ENCODE results near the gene DST.

The DST gene

DNA sequence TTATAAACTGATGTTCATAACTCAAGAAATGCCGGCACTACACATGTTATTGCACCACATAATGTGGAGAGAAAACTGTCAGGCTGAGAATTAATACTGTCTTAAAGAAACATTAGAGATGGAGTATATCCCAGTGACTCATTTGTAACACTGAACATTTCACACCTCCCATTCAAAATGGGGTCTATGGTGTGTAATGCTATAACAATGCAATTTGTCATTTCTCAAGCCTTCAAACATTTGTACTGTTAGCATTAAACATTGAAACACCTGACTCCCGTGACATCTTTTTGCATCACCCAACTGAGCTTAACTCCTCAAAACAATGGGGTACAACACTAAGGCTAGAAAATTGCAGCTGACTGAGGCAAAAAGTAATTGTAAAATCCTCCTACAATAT, 151.7 kb downstream of the DST start:
- DNase-seq (ENCODE audit: extremely low read depth in 1 of 2, low read depth in 1 of 2): no peak

DNA sequence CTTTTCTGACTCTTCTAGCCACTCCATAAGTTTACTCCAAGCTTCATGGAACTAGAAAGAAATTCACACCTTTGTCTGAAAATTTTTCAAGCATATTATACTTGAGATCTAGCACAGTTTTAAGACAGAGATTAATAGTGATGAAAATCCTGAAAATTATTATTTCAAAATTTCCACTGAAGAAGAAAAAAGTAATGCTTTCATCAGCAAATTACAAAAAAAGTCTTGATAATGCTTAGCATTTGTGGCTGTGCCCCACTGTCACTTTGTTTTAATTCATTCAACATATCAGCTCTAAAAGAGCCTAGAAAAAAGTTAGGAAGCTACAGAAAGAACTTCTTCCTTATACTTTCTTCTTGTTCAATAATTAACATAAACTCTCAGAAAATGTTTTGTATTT, 153.1 kb downstream of the DST start:
- DNase-seq (ENCODE audit: extremely low read depth in 1 of 2, low read depth in 1 of 2): no peak

DNA sequence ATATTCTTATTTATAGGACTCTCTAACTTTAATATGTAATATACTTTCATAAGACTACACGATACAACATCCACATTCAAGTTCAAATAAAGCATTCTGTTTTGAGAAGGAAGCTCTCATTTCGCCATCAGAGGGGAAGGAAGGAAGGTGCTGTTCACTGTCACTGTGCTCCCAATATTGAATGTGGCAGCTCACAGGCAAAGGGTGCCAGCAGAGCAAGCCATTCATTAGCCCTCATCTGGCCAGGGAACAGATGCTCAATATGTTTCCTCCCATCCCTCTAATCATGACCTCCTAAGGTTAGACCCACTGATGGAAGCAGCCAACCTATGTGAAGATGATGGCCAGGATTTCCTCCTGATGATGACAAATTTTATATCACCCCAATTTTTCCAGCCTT, 154.4 kb downstream of the DST start:
- DNase-seq (ENCODE audit: extremely low read depth in 1 of 2, low read depth in 1 of 2): no peak

DNA sequence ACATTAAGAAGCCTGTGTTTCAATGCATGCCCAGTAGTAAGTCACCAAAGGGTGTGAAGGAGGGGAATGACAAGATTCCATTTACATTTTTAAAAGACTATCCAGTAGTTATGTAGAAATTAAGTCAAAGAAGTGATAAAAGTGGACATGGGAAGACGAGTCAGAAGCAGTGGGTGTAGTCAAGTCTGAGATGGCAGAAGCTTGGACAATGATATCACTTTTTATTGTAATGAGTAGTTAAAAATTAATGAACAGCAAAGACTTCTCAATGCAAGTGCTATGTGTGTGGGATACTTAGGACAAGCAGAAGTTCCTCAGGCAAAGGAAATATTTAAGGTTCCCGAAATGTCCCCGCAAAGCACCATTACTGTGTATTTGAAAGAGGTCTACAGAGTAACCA, 156.0 kb downstream of the DST start:
- DNase-seq (ENCODE audit: extremely low read depth in 1 of 2, low read depth in 1 of 2): no peak

DNA sequence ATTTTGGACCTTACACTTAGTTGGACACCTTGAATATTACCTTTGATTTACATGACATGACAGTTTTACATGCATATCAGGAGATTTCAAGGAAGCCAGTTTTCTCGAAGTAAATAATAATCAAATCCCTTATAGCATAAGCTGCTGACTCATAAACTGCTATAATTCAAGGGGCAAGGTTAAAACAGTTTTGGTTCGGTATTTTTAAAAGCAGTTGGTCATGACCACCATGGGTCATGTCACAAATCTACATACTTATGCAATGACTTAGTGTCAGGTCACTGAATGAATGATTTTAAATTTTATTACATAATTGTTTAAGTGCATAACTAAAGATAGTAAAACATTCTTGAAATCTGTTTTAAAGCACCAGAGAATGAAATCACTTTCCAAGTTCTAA, 158.0 kb downstream of the DST start:
- no peak for DNase-seq (ENCODE audit: extremely low read depth in 1 of 2, low read depth in 1 of 2)

DNA sequence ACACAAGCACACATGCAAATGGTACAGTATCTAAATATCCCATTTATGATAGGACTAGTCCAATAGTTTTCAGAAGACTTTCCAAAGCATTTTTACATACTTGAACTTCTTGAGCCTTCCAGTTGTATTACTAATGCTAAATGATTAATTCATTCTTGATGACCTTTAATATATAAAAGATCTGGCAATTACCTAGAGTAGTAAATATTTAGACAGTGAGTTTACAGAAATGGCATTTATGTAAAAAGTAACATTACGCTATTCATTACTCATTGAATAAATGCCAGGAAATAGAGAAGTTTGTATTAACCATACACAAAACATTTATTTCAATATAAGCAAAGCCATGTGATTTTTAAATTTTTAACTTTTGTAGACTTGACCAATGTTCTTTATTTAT, 158.8 kb downstream of the DST start:
- DNase-seq (ENCODE audit: extremely low read depth in 1 of 2, low read depth in 1 of 2): no peak

DNA sequence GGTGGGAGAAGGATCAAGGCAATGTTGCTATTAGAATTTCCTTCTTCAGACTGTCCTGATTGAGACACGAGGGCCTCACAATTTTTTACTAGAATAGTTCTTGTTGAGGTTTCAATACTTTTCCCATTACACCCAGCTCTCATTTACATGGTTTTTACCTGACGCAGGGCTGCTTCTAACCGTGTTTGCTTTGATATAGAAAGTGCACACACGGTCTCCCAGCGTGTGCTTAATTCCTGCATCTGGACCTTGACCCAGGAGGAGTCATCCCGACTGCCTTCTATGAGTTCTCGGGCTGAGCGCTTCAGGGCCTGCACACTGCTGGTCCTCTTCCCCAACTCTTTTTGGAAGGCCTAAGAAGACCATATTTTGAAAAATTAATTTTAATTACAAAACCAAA, 160.2 kb downstream of the DST start:
- no peak for DNase-seq (ENCODE audit: extremely low read depth in 1 of 2, low read depth in 1 of 2)

DNA sequence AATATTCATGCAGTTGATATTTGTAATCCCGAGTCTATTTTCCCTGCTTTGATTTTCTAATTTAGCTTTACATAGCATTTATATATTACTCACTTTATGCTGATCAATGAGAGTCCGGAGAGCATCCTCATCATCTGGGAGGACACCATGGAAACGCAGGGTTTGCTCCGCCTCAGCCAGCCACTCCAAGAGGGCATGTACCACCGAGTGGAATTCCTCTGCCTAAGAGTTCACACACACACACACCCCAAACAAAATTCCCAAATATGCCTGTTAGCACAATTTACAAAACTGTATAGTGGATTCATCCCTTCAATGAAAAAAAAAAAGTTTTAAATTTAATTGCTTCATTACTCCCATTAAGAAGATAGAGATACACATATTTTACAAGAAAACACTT, 160.7 kb downstream of the DST start:
- no peak for DNase-seq (ENCODE audit: extremely low read depth in 1 of 2, low read depth in 1 of 2)

DNA sequence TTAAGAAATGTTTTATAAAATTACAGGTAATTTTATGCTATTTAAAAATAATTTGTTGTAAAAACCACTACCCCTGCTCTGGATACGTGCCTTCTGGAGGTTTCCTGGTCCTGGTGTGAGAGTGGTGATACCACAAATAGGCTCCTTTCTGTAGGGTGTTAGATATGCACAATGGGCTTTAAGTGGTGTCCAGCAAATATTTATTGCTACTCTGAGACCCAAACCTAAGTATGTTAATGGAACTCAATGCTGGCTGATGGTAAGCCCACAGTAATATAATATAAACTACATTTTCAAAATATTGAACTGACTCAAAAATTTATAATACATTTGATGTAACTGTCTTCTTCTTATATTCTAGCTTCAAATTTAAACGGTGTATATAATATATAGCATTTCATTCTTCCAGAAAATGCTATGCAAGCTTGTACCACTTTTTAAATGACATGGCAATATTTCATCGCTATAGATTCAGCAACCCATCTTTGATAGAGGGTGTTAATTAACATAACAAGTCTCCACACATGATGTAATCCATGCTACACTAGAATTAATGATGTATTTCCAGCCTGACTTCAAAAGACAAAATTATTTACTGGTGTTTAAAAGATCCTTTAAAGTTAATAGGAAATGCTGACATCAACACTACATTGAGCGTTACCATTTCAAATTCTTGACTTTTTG, 161.9 kb downstream of the DST start:
- no peak for DNase-seq (ENCODE audit: extremely low read depth in 1 of 2, low read depth in 1 of 2)

DNA sequence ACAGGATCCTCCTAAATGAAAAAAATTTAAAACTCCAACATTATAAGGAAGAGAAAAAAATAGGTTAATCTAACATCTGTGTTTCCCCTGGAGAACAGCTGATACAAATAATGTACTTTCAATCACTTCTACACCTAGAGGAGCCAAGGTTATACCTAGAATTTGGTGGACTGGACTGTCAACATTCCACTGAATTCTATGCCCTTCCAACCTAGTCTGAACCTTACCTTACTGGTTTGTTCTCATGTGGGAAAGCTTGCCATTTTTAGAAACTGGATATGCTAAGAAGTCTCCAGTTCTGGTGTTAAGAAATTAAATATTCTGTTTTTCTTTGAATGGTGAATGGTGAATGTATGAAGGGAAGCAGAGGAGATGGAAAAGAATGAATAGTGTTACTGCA, 162.4 kb downstream of the DST start:
- no peak for DNase-seq (ENCODE audit: extremely low read depth in 1 of 2, low read depth in 1 of 2)

DNA sequence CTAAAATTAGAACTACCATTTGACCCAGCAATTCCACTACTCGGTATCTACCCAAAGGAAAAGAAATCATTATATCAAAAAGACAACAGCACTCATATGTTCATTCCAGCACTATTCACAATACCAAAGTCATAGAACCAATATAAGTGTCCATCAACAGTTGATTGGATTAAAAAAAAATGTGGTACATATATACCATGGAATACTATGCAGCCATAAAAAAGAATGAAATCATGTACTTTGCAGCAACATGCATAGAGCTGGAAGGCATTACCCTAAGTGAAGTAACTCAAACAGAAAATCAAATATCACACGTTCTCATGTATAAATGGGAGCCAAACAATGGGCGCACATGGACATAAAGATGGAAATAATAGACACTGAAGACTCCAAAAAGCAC, 163.3 kb downstream of the DST start:
- DNase-seq (ENCODE audit: extremely low read depth in 1 of 2, low read depth in 1 of 2): no peak

DNA sequence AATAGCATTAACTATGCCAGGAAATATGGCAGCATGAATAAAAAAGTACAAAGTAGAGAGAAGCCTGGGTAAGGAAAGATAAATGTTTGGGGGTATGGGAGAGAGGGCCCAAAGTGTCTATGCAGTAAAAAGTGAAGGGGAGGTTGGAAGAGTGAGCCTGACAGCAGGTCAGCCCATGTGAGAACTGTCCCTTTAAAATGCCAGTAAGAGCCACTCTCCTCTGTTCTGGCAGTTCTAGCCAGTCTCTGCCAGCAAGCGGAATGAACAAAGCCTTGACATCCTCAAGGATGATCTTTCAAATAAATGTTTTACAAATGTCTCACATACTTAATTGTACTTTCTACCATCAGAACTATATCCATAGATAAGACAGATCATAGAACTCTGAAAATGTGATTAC, 164.5 kb downstream of the DST start:
- no peak for DNase-seq (ENCODE audit: extremely low read depth in 1 of 2, low read depth in 1 of 2)

DNA sequence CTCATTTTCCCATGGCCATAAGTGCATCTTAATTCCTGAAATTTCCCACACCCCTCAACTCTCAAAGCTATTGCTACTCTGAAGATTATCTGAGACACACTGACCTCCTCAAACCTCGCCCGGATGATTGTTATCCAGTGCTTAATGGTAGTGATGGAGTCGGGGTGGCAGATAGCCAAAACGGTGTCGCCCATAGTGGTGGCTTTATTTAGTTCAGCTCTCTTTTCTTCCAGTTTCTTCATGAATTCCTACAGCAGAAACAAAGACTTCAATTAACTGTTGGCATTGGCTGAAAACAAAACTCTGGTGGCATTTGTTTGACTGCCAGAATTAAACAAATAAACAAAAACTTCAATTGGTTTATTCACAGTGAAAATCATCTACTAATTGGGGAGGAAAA, 165.4 kb downstream of the DST start:
- DNase-seq (ENCODE audit: extremely low read depth in 1 of 2, low read depth in 1 of 2): no peak

DNA sequence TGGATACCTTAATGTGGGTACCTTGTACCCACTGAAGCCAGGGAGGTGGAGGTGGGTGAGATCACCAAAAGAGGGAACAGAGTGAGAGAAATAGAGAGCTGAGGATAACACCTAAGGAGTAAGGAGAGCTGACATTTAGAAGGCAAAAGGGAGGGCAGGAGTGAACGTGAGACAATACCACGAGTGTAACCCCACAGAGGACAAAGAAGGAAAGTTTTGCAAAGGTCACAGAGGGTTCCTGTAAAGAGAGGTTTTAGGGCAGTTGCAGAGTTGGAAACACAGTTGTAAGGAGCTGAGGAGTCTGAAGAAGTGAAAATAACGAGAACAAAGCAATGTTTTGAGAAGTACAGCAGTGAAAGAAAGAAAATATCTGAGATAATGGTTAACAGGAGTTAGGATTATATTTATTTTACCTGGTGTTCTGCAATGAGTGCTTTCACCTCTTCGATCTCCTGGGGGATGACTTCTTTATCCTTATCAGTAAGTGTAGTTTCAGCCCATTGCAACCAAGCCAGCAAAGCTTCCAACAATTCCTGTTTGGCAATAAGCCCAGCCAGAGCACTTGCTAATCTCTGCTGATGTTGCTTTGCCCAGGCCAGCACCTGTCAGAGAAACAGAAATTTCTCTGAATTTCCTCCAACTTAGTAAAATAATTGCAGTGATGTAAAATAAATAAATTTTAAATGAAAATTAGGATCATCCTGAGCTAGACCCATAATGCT, 166.8 kb downstream of the DST start:
- no peak for DNase-seq (ENCODE audit: extremely low read depth in 1 of 2, low read depth in 1 of 2)

DNA sequence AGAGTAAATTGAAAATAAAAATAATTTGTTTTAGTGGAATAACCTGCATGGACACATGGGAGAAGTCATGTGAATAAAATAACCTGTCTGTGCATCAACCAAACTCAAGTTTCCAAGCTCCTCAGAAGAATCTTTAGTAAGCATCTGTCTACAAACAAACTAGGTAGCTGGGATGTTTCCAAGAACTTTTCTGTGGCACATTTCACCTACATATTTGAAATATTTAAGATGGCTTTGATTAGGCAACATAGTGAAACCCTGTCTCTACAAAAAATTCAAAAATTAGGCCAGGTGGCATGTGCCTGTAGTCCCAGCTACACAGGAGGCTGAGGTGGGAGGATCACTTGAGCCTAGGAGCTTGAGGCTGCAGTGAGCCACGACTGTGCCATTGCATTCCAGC, 168.2 kb downstream of the DST start:
- no peak for DNase-seq (ENCODE audit: extremely low read depth in 1 of 2, low read depth in 1 of 2)

DNA sequence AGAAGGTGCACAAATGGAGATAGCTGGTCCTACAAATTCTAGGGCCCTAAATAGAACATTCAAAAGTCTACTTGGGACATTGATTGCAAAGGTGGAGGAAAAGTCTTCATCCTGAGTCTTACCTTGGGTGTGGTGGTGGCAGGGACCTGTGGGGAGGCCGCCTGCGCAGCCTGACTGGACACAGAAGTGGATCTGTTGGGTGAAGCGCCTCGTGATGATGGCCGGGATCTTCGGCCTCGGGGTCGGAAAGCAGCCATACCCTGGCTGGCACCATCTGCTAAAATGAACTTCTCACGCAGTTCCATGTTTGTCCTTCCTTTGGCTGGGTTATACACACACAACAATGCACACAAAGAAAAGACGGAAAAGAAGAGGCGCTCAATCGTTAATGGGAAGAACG, 179.2 kb downstream of the DST start:
- no peak for DNase-seq (ENCODE audit: extremely low read depth in 1 of 2, low read depth in 1 of 2)

DNA sequence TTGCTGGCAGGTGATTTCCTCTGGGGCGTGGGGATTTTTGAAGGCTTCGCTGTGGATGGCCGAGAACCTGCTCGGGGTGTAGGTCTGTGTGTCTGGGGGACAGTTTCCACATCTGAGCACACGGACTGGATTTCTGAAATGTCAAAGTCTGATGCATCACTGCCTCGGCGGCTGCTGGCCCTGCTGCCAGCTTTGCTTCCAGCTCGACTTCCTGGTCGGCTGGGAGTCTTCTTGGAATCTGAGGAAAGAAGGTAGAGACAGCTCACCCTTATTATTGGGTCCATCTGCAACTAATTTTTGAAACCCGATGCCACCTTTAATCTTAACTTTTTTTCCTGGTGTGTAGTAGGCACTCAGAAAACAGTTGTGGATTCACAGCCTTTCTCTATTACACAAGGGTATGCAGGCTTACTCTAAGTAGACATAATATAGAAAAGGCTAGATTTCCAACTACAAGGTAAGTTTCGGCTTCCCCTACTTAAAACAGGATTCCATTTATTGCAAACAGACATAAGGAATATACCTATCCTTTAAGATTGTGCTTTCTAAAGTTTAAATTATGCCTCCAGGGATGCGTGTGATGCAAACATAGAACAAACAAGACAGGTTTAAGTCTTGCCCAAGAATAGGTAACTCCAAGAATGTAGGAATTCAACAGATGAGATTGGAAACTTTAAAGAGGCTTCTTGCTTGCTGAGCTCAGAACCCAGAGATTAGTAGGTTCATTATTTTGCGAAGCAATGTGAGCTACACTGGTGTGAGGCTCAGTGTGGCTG, 183.5 kb downstream of the DST start:
- DNase-seq (ENCODE audit: extremely low read depth in 1 of 2, low read depth in 1 of 2): no peak

DNA sequence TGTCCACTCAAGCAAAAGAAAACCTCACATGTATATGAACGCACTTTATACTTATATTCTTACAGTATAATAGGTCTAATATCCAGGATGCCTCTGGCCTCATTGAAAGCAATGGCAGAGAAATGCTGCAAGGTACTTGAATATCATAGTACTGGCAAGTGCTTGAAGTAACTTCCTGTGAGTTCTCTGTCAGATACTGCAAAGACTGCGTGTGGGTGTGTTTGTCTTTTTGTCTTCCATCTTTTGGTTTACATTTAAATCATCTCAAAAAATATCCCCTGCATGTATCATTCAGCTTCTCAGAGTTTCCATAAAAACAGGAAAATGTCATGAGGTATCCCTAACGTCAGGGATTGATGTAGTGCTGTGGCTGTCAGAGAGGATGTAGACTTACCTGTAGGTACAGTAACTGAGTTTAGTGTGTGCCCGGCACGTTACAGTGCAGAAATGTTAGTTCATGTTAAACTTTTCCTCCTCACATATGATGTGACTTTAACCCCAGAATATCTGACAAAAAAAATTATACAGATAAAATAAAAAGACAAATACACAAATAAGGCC, 184.3 kb downstream of the DST start:
- DNase-seq (ENCODE audit: extremely low read depth in 1 of 2, low read depth in 1 of 2): no peak

DNA sequence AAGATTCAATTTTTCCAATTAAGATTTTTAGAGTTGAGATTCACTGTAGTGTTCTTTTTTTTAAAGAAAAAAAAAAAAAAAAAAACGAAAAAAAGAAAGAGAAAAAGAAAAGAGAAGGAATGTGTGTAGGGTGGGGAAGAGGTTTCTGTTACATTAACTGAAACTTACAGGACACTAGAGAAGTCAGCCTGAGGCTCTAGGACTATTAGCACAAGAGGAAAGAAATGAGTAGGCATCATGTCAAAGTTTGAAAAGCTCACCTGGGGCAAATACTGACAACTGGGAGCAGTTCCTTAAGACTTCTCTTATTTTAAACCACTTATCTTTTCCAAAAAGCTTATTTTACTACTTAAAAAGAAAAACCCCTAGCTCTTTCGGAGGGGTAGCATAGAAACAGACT, 185.9 kb downstream of the DST start:
- DNase-seq (ENCODE audit: extremely low read depth in 1 of 2, low read depth in 1 of 2): no peak

DNA sequence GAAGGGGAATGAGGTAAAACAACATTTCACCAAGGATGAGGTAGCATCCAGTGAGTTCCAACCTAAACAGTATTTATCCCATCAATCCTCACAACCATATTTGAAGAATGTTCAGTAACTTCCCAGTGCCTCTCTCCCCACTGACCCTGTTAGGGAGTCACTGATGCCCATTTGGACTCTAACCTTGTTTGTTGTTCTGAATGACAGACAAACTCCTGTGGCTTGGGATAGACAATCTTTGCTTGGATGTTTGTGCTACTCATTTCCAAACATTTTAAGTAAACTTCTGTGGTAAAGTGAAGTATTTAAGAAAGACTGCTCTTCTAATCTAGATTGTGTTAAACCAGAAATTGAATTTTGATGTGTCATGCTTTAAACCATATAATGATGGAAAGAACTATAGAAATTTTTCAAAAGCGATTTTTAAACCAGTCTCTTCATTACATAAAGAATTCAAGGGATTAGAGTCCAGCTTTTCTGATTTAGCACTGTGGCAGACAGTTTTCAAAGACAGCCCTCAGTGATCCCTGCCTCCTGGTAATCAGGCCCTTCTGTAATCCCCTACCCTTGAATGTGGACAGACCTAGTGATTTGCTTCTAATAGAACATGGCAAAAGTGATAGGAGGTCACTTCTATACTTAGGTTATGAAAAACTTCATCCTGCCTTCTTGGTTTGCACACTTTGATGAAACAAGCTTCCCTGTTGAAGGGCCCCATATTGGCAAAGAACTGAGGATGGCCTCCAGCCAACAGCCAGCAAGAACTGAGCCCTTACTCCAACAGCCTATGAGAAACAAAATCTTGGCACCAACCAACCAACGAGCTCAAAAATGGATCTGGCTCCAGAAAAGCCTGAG, 191.6 kb downstream of the DST start:
- DNase-seq (ENCODE audit: extremely low read depth in 1 of 2, low read depth in 1 of 2): no peak

DNA sequence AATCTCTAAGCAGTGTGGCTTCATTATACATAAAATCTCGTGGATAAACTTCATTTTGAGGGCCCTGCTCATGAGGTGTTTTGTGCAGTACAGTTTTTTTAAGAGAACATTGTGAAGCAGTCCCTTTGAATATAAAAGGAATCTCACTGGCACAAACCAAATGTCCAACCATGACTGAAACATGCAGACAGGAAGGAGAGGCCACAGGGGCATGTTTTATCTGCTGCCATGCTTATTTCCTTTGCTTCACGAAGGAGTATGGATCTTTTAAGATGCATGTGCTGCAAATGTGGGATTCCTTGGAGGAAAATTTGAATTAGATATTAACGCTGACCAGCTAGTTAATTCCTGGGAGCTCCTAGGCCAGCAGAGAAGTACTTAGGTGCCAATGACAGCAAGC, 192.3 kb downstream of the DST start:
- no peak for DNase-seq (ENCODE audit: extremely low read depth in 1 of 2, low read depth in 1 of 2)
